Activated naive CD8-positive, alpha-beta T cell (primary cell): ENCODE data around the gene SPINK1.
"Not testable (repeated sequence)": the region's sequence is repeated elsewhere in the genome, so short reads cannot be mapped to it uniquely, and the experiment has no call there.

Experiments used
- H3K27ac Mint-ChIP-seq: one replicate; pipeline ENCODE4 v1.8.0; 2021; ENCODE audit warnings: mixed read lengths
- H3K27me3 Mint-ChIP-seq: one replicate; pipeline ENCODE4 v1.8.0; 2021; ENCODE audit warnings: mixed read lengths
- H3K36me3 Mint-ChIP-seq: one replicate; pipeline ENCODE4 v1.8.0; 2021; ENCODE audit warnings: mixed read lengths
- H3K4me1 Mint-ChIP-seq: one replicate; pipeline ENCODE4 v1.8.0; 2021; ENCODE audit warnings: low read depth, mixed read lengths
- H3K4me3 Mint-ChIP-seq: one replicate; pipeline ENCODE4 v1.8.0; 2021; ENCODE audit warnings: mild to moderate bottlenecking, mixed read lengths
- H3K9me3 Mint-ChIP-seq: one replicate; pipeline ENCODE4 v1.8.0; 2021; ENCODE audit warnings: low read depth, mixed read lengths

The SPINK1 gene

GRCh38 chr5:147831465-147831864 lies at the start of gene SPINK1:
SPINK1 (minus strand) TSS chr5:147831671; CDS start chr5:147831577, 94 bp downstream.
- no peaks in the 10 kb centered on the region for H3K36me3 Mint-ChIP-seq
- no peaks in the 10 kb centered on the region for H3K9me3 Mint-ChIP-seq

GRCh38 chr5:147880487-147880886 lies 49.0 kb upstream of the SPINK1 start:
- no peak overlapping the region for H3K27ac Mint-ChIP-seq
- H3K4me3 Mint-ChIP-seq, result no peak overlapping the region
- H3K4me1 Mint-ChIP-seq, result no peaks in the 10 kb centered on the region
- H3K9me3 Mint-ChIP-seq, result no peaks in the 10 kb centered on the region
- H3K27me3 Mint-ChIP-seq, result peaks cover 6% of the 10 kb centered on the region
- H3K36me3 Mint-ChIP-seq, result no peaks in the 10 kb centered on the region

More at GRCh38 chr5:147831465-147831864, at the start of gene SPINK1:
- Mint-ChIP-seq H3K4me3 (no peak within 1 kb of the TSS), H3K27ac (no peak within 1 kb of the TSS), H3K4me1 (no peaks in the 10 kb centered on the region), H3K27me3 (peaks cover 4% of the 10 kb centered on the region)

- H3K4me1 Mint-ChIP-seq, result no peaks in the 10 kb centered on the region
- H3K36me3 Mint-ChIP-seq, result no peaks in the 10 kb centered on the region
- H3K27me3 Mint-ChIP-seq, result peaks cover 4% of the 10 kb centered on the region
- no peaks in the 10 kb centered on the region for H3K9me3 Mint-ChIP-seq
- no peak overlapping the region for H3K27ac Mint-ChIP-seq
- H3K4me3 Mint-ChIP-seq, result no peak overlapping the region
Measured at GRCh38 chr5:147879784-147880183, 48.3 kb upstream of the SPINK1 start.

- Mint-ChIP-seq H3K36me3 (no peaks in the 10 kb centered on the region), H3K27me3 (peaks cover 3% of the 10 kb centered on the region), H3K9me3 (no peaks in the 10 kb centered on the region), H3K27ac (no peak within 1 kb of the TSS), H3K4me1 (no peaks in the 10 kb centered on the region), H3K4me3 (no peak within 1 kb of the TSS)
Measured at GRCh38 chr5:147878066-147878759, 46.7 kb upstream of the SPINK1 start, which contains the start of gene SCGB3A2. SCGB3A2 (plus strand) TSS chr5:147878711; CDS start chr5:147878804, 93 bp downstream.

- Mint-ChIP-seq H3K27ac (no peak overlapping the region), H3K27me3 (peaks cover 3% of the 10 kb centered on the region), H3K4me3 (no peak overlapping the region), H3K9me3 (no peaks in the 10 kb centered on the region), H3K4me1 (no peaks in the 10 kb centered on the region), H3K36me3 (no peaks in the 10 kb centered on the region)
Measured at GRCh38 chr5:147876626-147877025, 45.2 kb upstream of the SPINK1 start.

- no peaks in the 10 kb centered on the region for H3K9me3 Mint-ChIP-seq
- no peak overlapping the region for H3K27ac Mint-ChIP-seq
- H3K4me1 Mint-ChIP-seq, result no peaks in the 10 kb centered on the region
- no peak overlapping the region for H3K4me3 Mint-ChIP-seq
- H3K27me3 Mint-ChIP-seq, result peaks cover 3% of the 10 kb centered on the region
- H3K36me3 Mint-ChIP-seq, result no peaks in the 10 kb centered on the region
Measured at GRCh38 chr5:147876141-147876540, 44.7 kb upstream of the SPINK1 start.

- no peaks in the 10 kb centered on the region for H3K27me3 Mint-ChIP-seq
- no peaks in the 10 kb centered on the region for H3K4me1 Mint-ChIP-seq
- no peaks in the 10 kb centered on the region for H3K9me3 Mint-ChIP-seq
- no peak overlapping the region for H3K4me3 Mint-ChIP-seq
- no peak overlapping the region for H3K27ac Mint-ChIP-seq
- H3K36me3 Mint-ChIP-seq, result no peaks in the 10 kb centered on the region
Measured at GRCh38 chr5:147874910-147875367, 43.5 kb upstream of the SPINK1 start.

GRCh38 chr5:147874118-147874875 lies 42.8 kb upstream of the SPINK1 start:
- H3K27ac Mint-ChIP-seq, H3K27me3 Mint-ChIP-seq, H3K36me3 Mint-ChIP-seq, H3K4me3 Mint-ChIP-seq, H3K9me3 Mint-ChIP-seq, H3K4me1 Mint-ChIP-seq: not testable (repeated sequence)

GRCh38 chr5:147872744-147873435 lies 41.4 kb upstream of the SPINK1 start:
- H3K27ac Mint-ChIP-seq, H3K9me3 Mint-ChIP-seq, H3K36me3 Mint-ChIP-seq, H3K4me3 Mint-ChIP-seq, H3K27me3 Mint-ChIP-seq, H3K4me1 Mint-ChIP-seq: not testable (repeated sequence)

- not testable (repeated sequence) for H3K4me1 Mint-ChIP-seq, H3K27ac Mint-ChIP-seq, H3K27me3 Mint-ChIP-seq, H3K9me3 Mint-ChIP-seq, H3K4me3 Mint-ChIP-seq, H3K36me3 Mint-ChIP-seq
Measured at GRCh38 chr5:147871980-147872549, 40.6 kb upstream of the SPINK1 start.

- not testable (repeated sequence) for H3K36me3 Mint-ChIP-seq, H3K27me3 Mint-ChIP-seq, H3K9me3 Mint-ChIP-seq, H3K27ac Mint-ChIP-seq, H3K4me3 Mint-ChIP-seq, H3K4me1 Mint-ChIP-seq
Measured at GRCh38 chr5:147869892-147870291, 38.4 kb upstream of the SPINK1 start.

GRCh38 chr5:147869112-147869511 lies 37.6 kb upstream of the SPINK1 start:
- Mint-ChIP-seq H3K4me3 (no peak overlapping the region), H3K27me3 (no peaks in the 10 kb centered on the region), H3K4me1 (no peaks in the 10 kb centered on the region), H3K36me3 (no peaks in the 10 kb centered on the region), H3K9me3 (no peaks in the 10 kb centered on the region), H3K27ac (no peak overlapping the region)

GRCh38 chr5:147863454-147864158 lies 32.1 kb upstream of the SPINK1 start:
- Mint-ChIP-seq H3K4me3 (no peak overlapping the region), H3K36me3 (no peaks in the 10 kb centered on the region), H3K9me3 (no peaks in the 10 kb centered on the region), H3K4me1 (no peaks in the 10 kb centered on the region), H3K27me3 (no peaks in the 10 kb centered on the region), H3K27ac (no peak overlapping the region)

GRCh38 chr5:147860641-147861025 lies 29.2 kb upstream of the SPINK1 start:
- Mint-ChIP-seq H3K4me1 (peaks cover 3% of the 10 kb centered on the region), H3K27me3 (peaks cover 3% of the 10 kb centered on the region), H3K36me3 (no peaks in the 10 kb centered on the region), H3K4me3 (no peak overlapping the region), H3K9me3 (no peaks in the 10 kb centered on the region), H3K27ac (no peak overlapping the region)
